PC-3 (cell line): ENCODE results near the gene COPS3.

Experiments used
- EZH2 ChIP-seq: fragments of 300-600 bp; sonication (generic); IDR thresholded peaks from one replicate; pipeline ENCODE4 v1.6.1; 2017; ENCODE audit warnings: antibody characterized with exemption, mild to moderate bottlenecking, low read length; ENCODE audit not compliant: unreplicated experiment
- EZH2phosphoT487 ChIP-seq: fragments of 300-600 bp; sonication (generic); IDR thresholded peaks from 2 replicates; pipeline ENCODE4 v1.6.1; 2018; ENCODE audit warnings: mild to moderate bottlenecking, antibody characterized with exemption, low read length, borderline replicate concordance
- TF ChIP-seq, protein P1 (sequence below): fragments of 300-600 bp; sonication (generic); conservative IDR thresholded peaks from 2 replicates; pipeline ENCODE4 v1.5.1; 2017; ENCODE audit warnings: antibody characterized with exemption, low read depth, mild to moderate bottlenecking, low read length

DNA sequence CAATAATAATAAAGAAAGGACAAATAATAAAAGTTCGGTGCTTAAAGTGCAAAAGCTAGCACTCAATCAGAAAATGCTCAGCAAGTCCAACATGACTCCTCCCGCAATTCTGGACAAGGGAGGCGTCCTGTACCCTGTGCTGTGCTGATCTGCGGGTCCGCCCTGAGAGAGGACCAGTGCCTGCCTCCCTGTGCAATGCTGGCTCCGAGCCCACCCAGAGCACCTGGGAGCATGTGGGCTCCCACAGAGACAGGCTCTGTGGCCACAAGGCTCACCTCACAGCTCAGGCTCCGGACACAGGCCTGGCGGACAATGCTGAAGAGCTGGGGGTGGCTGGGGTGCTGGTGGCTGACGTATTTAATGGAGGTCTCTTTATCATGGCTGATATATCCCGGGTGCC, 55.1 kb downstream of the COPS3 start:
- TF ChIP-seq, protein P1, sequence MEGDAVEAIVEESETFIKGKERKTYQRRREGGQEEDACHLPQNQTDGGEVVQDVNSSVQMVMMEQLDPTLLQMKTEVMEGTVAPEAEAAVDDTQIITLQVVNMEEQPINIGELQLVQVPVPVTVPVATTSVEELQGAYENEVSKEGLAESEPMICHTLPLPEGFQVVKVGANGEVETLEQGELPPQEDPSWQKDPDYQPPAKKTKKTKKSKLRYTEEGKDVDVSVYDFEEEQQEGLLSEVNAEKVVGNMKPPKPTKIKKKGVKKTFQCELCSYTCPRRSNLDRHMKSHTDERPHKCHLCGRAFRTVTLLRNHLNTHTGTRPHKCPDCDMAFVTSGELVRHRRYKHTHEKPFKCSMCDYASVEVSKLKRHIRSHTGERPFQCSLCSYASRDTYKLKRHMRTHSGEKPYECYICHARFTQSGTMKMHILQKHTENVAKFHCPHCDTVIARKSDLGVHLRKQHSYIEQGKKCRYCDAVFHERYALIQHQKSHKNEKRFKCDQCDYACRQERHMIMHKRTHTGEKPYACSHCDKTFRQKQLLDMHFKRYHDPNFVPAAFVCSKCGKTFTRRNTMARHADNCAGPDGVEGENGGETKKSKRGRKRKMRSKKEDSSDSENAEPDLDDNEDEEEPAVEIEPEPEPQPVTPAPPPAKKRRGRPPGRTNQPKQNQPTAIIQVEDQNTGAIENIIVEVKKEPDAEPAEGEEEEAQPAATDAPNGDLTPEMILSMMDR: no peak
- no peak for TF ChIP-seq EZH2phosphoT487
- no peak for TF ChIP-seq EZH2
